Fibroblast of upper back skin (primary cell): ENCODE data around the gene NCOA3.
"Not testable (repeated sequence)": the region's sequence is repeated elsewhere in the genome, so short reads cannot be mapped to it uniquely, and the experiment has no call there.

ENCODE experiments used
- DNase-seq: peaks from one replicate; pipeline ENCODE4 v3.0.0-alpha.2; 2013

The NCOA3 gene

GRCh38 chr20:47468290-47469050, 33.2 kb upstream of the NCOA3 start:
- no peak for DNase-seq

GRCh38 chr20:47475419-47476044, 26.2 kb upstream of the NCOA3 start:
- DNase-seq, result no peak

GRCh38 chr20:47476452-47476851, 25.2 kb upstream of the NCOA3 start:
- DNase-seq, result no peak

GRCh38 chr20:47479093-47479492, 22.6 kb upstream of the NCOA3 start:
- no peak for DNase-seq

- DNase-seq, result no peak
Measured at GRCh38 chr20:47479506-47479905, 22.2 kb upstream of the NCOA3 start.

- DNase-seq, result no peak
Measured at GRCh38 chr20:47480239-47480638, 21.4 kb upstream of the NCOA3 start.

GRCh38 chr20:47480705-47481104, 21.0 kb upstream of the NCOA3 start:
- DNase-seq, result no peak

- no peak for DNase-seq
Measured at GRCh38 chr20:47481330-47482216, 20.1 kb upstream of the NCOA3 start.

- DNase-seq, result no peak
Measured at GRCh38 chr20:47482705-47483104, 19.0 kb upstream of the NCOA3 start.

- DNase-seq, result no peak
Measured at GRCh38 chr20:47484303-47484702, 17.4 kb upstream of the NCOA3 start.

- DNase-seq, result no peak
Measured at GRCh38 chr20:47487175-47487917, 14.3 kb upstream of the NCOA3 start.

GRCh38 chr20:47489448-47489872, 12.2 kb upstream of the NCOA3 start:
- DNase-seq, result no peak

- DNase-seq, result no peak
Measured at GRCh38 chr20:47490795-47491194, 10.9 kb upstream of the NCOA3 start.

GRCh38 chr20:47492284-47492683, 9.4 kb upstream of the NCOA3 start:
- no peak for DNase-seq

GRCh38 chr20:47493175-47493962, 8.3 kb upstream of the NCOA3 start:
- peak; percentile 71 for DNase-seq

- no peak for DNase-seq
Measured at GRCh38 chr20:47493963-47494293, 7.8 kb upstream of the NCOA3 start.

- DNase-seq, result not testable (repeated sequence)
Measured at GRCh38 chr20:47494606-47495005, 7.1 kb upstream of the NCOA3 start.

GRCh38 chr20:47496118-47496517, 5.6 kb upstream of the NCOA3 start:
- DNase-seq, result no peak

- DNase-seq, result no peak
Measured at GRCh38 chr20:47498606-47499005, 3.1 kb upstream of the NCOA3 start.

- DNase-seq, result no peak
Measured at GRCh38 chr20:47499053-47499452, 2.6 kb upstream of the NCOA3 start.

- not testable (repeated sequence) for DNase-seq
Measured at GRCh38 chr20:47500082-47500481, 1.6 kb upstream of the NCOA3 start.

- DNase-seq, result no peak
Measured at GRCh38 chr20:47500554-47500953, 1.1 kb upstream of the NCOA3 start.
